BLaER1 treated with 17β-estradiol and CSF1 and Interleukin-3, amounts not matched to agents 10 nM and 100 nM (cell line): ENCODE measurements around the gene CRYBA2.

Source experiments
- H3K27ac ChIP-seq, 11 experiments: shearing (Covaris generic); formaldehyde crosslinking; 2 replicates each; pipeline ENCODE4 v1.8.1; 2022
- H3K27me3 ChIP-seq, 11 experiments: shearing (Covaris generic); formaldehyde crosslinking; 2 replicates each; pipeline ENCODE4 v1.8.1; 2022
- H3K36me3 ChIP-seq, 11 experiments: shearing (Covaris generic); formaldehyde crosslinking; 2 replicates each; pipeline ENCODE4 v1.8.1; 2022
- H3K4me1 ChIP-seq, 10 experiments: shearing (Covaris generic); formaldehyde crosslinking; 2 replicates each; pipeline ENCODE4 v1.8.1; 2022
- H3K4me2 ChIP-seq, 11 experiments: shearing (Covaris generic); formaldehyde crosslinking; 2 replicates each; pipeline ENCODE4 v1.8.1; 2022
- H3K4me3 ChIP-seq, 10 experiments: shearing (Covaris generic); formaldehyde crosslinking; 2 replicates each; pipeline ENCODE4 v1.8.1; 2022
- H3K9ac ChIP-seq, 11 experiments: shearing (Covaris generic); formaldehyde crosslinking; 2 replicates each; pipeline ENCODE4 v1.8.1; 2022
- H3K9me3 ChIP-seq, 11 experiments: shearing (Covaris generic); formaldehyde crosslinking; replicated peaks in 1 of 11; 2 replicates each; pipeline ENCODE4 v1.8.1; 2022
- H4K20me1 ChIP-seq, 11 experiments: shearing (Covaris generic); formaldehyde crosslinking; 2 replicates each; pipeline ENCODE4 v1.8.1; 2022
- Cebpa-rat ChIP-seq, 11 experiments: shearing (Covaris generic); IDR thresholded peaks; 2 replicates each; pipeline ENCODE4 v1.8.1; 2022

The CRYBA2 gene

GRCh38 chr2:218970894-218971293 is 22.3 kb downstream of the CRYBA2 start:
- H3K4me3 ChIP-seq = no peak overlapping the region
- H3K4me1 ChIP-seq = no peaks in the 10 kb centered on the region
- no peak overlapping the region for H3K4me2 ChIP-seq
- H3K27ac ChIP-seq = no peak overlapping the region
- no peak for TF ChIP-seq Cebpa-rat (IDR thresholded peaks at IDR 0.05)
- no peaks in the 10 kb centered on the region for H3K36me3 ChIP-seq
- no peak overlapping the region for H3K9ac ChIP-seq
- no peaks in the 10 kb centered on the region for H3K9me3 ChIP-seq
- peaks cover 0 to 37% (median 24%) of the 10 kb centered on the region in 11 experiments; a peak in 12 of 22 replicates for H3K27me3 ChIP-seq
- peaks cover 0 to 5% (median 0%) of the 10 kb centered on the region in 11 experiments; a peak in 2 of 22 replicates for H4K20me1 ChIP-seq

- Histone ChIP-seq H3K4me3 (no peak overlapping the region), H3K9ac (no peak overlapping the region), H4K20me1 (peaks cover 0 to 28% (median 12%) of the 10 kb centered on the region in 11 experiments; a peak in 13 of 22 replicates), H3K27ac (no peak overlapping the region), H3K9me3 (peaks cover 0 to 5% (median 0%) of the 10 kb centered on the region in 11 experiments; a peak in 4 of 22 replicates), H3K27me3 (peaks cover 52 to 73% (median 60%) of the 10 kb centered on the region in 11 experiments), H3K4me1 (peaks cover 9 to 19% (median 11%) of the 10 kb centered on the region in 10 experiments; a peak in 19 of 20 replicates), H3K36me3 (no peaks in the 10 kb centered on the region), H3K4me2 (peak overlapping the region in 4 of 11 experiments; percentile 1 to 11 (median 4); a peak in 2 of 22 replicates)
- no peak for TF ChIP-seq Cebpa-rat (IDR thresholded peaks at IDR 0.05)
These were observed 29.0 kb downstream of the CRYBA2 start for GRCh38 chr2:218964041-218964771.

- Histone ChIP-seq H3K27me3 (peaks cover 53 to 79% (median 64%) of the 10 kb centered on the region in 11 experiments), H3K9ac (no peak overlapping the region), H3K4me2 (peak overlapping the region in 3 of 11 experiments; percentile 1 to 6 (median 1); a peak in 2 of 22 replicates), H3K36me3 (no peaks in the 10 kb centered on the region), H3K4me1 (peaks cover 10 to 23% (median 17%) of the 10 kb centered on the region in 10 experiments; a peak in 19 of 20 replicates), H4K20me1 (peaks cover 0 to 28% (median 12%) of the 10 kb centered on the region in 11 experiments; a peak in 13 of 22 replicates), H3K4me3 (no peak overlapping the region), H3K27ac (no peak overlapping the region), H3K9me3 (peaks cover 0 to 5% (median 0%) of the 10 kb centered on the region in 11 experiments; a peak in 4 of 22 replicates)
- no peak for TF ChIP-seq Cebpa-rat (IDR thresholded peaks at IDR 0.05)
These were observed 29.6 kb downstream of the CRYBA2 start for GRCh38 chr2:218963601-218964000.

- Histone ChIP-seq H3K4me2 (no peak overlapping the region), H3K27ac (no peak overlapping the region), H4K20me1 (peaks cover 0 to 28% (median 12%) of the 10 kb centered on the region in 11 experiments; a peak in 13 of 22 replicates), H3K9me3 (peaks cover 0 to 5% (median 0%) of the 10 kb centered on the region in 11 experiments; a peak in 4 of 22 replicates), H3K4me1 (peaks cover 10 to 23% (median 18%) of the 10 kb centered on the region in 10 experiments; a peak in 19 of 20 replicates), H3K4me3 (no peak overlapping the region), H3K36me3 (no peaks in the 10 kb centered on the region), H3K27me3 (peaks cover 53 to 85% (median 65%) of the 10 kb centered on the region in 11 experiments), H3K9ac (no peak overlapping the region)
- no peak for TF ChIP-seq Cebpa-rat (IDR thresholded peaks at IDR 0.05)
These were observed 30.2 kb downstream of the CRYBA2 start for GRCh38 chr2:218962859-218963492.

GRCh38 chr2:218961651-218962570 is 31.3 kb downstream of the CRYBA2 start:
- Histone ChIP-seq H3K27me3 (peaks cover 53 to 83% (median 65%) of the 10 kb centered on the region in 11 experiments), H3K36me3 (no peaks in the 10 kb centered on the region), H3K4me1 (peaks cover 10 to 23% (median 18%) of the 10 kb centered on the region in 10 experiments; a peak in 19 of 20 replicates), H3K4me2 (no peak overlapping the region), H3K4me3 (no peak overlapping the region), H3K27ac (no peak overlapping the region), H3K9ac (no peak overlapping the region), H3K9me3 (peaks cover 0 to 5% (median 0%) of the 10 kb centered on the region in 11 experiments; a peak in 4 of 22 replicates), H4K20me1 (peaks cover 0 to 31% (median 12%) of the 10 kb centered on the region in 11 experiments; a peak in 13 of 22 replicates)
- no peak for TF ChIP-seq Cebpa-rat (IDR thresholded peaks at IDR 0.05)

GRCh38 chr2:218961229-218961628 is 32.0 kb downstream of the CRYBA2 start:
- no peak for TF ChIP-seq Cebpa-rat (IDR thresholded peaks at IDR 0.05)
- H3K27me3 ChIP-seq = peaks cover 53 to 80% (median 65%) of the 10 kb centered on the region in 11 experiments
- peaks cover 0 to 5% (median 0%) of the 10 kb centered on the region in 11 experiments; a peak in 4 of 22 replicates for H3K9me3 ChIP-seq
- no peak overlapping the region for H3K9ac ChIP-seq
- H3K4me2 ChIP-seq = no peak overlapping the region
- H4K20me1 ChIP-seq = peaks cover 0 to 31% (median 12%) of the 10 kb centered on the region in 11 experiments; a peak in 13 of 22 replicates
- H3K4me3 ChIP-seq = no peak overlapping the region
- no peaks in the 10 kb centered on the region for H3K36me3 ChIP-seq
- H3K4me1 ChIP-seq = peaks cover 10 to 23% (median 18%) of the 10 kb centered on the region in 10 experiments; a peak in 19 of 20 replicates
- H3K27ac ChIP-seq = no peak overlapping the region

GRCh38 chr2:218960309-218961165 is 32.7 kb downstream of the CRYBA2 start:
- peak overlapping the region in 1 of 11 experiments; percentile 65; a peak in 2 of 22 replicates for H3K9ac ChIP-seq
- peaks cover 0 to 5% (median 0%) of the 10 kb centered on the region in 11 experiments; a peak in 4 of 22 replicates for H3K9me3 ChIP-seq
- peaks cover 10 to 23% (median 18%) of the 10 kb centered on the region in 10 experiments; a peak in 19 of 20 replicates for H3K4me1 ChIP-seq
- no peaks in the 10 kb centered on the region for H3K36me3 ChIP-seq
- H3K27ac ChIP-seq = no peak overlapping the region
- peaks cover 53 to 80% (median 65%) of the 10 kb centered on the region in 11 experiments for H3K27me3 ChIP-seq
- no peak for TF ChIP-seq Cebpa-rat (IDR thresholded peaks at IDR 0.05)
- peak overlapping the region; percentile 59 to 75 (median 66); a peak in 19 of 20 replicates for H3K4me3 ChIP-seq
- peaks cover 0 to 31% (median 12%) of the 10 kb centered on the region in 11 experiments; a peak in 13 of 22 replicates for H4K20me1 ChIP-seq
- H3K4me2 ChIP-seq = peak overlapping the region; percentile 89 to 100 (median 98)
